Measurements from ENCODE around the gene SERGEF. TPM values are rescaled to one million over a fixed set of nuclear protein-coding genes. Genes with fewer than 3 reads are reported as not detected.
A peak's percentile ranks its signal among the peaks of the same experiment; 100 is the strongest.
"Not testable (repeated sequence)": the region's sequence is repeated elsewhere in the genome, so short reads cannot be mapped to it uniquely, and the experiment has no call there.

Gene SERGEF
- total RNA-seq, 4 donors from 2014 or later, result 42.1 to 61.6 (median 53.9) TPM

- Histone ChIP-seq H3K9me3 (no peaks in the 10 kb centered on the region), H3K36me3 (peaks cover 0 to 87% (median 0%) of the 10 kb centered on the region in 3 donors), H3K4me1 (no peaks in the 10 kb centered on the region), H3K27me3 (no peaks in the 10 kb centered on the region), H3K27ac (no peak overlapping the region), H3K4me3 (no peak overlapping the region)
- TF ChIP-seq POLR2A (IDR thresholded peaks at IDR 0.05), result no peak
- no peak for TF ChIP-seq CTCF (IDR thresholded peaks at IDR 0.05)
- 95 to 100% methylated on average over 1 of the region's 1 CpG for WGBS, 2 donors
- DNase-seq (ENCODE audit: low spot score in 2 of 2), result no peak
These were observed 12.1 kb downstream of the SERGEF start for GRCh38 chr11:18000760-18001159.

- not testable (repeated sequence) for H3K27ac ChIP-seq; H3K4me1 ChIP-seq; H3K27me3 ChIP-seq; H3K9me3 ChIP-seq; DNase-seq (ENCODE audit: low spot score in 2 of 2); H3K4me3 ChIP-seq
- WGBS, 2 donors, result 96 to 99% methylated on average over 4 of the region's 4 CpGs
- H3K36me3 ChIP-seq, result peaks cover 0 to 87% (median 0%) of the 10 kb centered on the region in 3 donors
These were observed 12.7 kb downstream of the SERGEF start for GRCh38 chr11:18000128-18000527.

GRCh38 chr11:17992916-17993315 lies 19.9 kb downstream of the SERGEF start:
- Histone ChIP-seq H3K4me3 (no peak overlapping the region), H3K4me1 (no peaks in the 10 kb centered on the region), H3K9me3 (no peaks in the 10 kb centered on the region), H3K36me3 (peaks cover 0 to 63% (median 0%) of the 10 kb centered on the region in 3 donors), H3K27me3 (no peaks in the 10 kb centered on the region), H3K27ac (no peak overlapping the region)
- DNase-seq (ENCODE audit: low spot score in 2 of 2), result no peak
- WGBS, 2 donors, result 79% methylated on average over 2 of the region's 2 CpGs
- TF ChIP-seq POLR2A (IDR thresholded peaks at IDR 0.05) (no peak), CTCF (IDR thresholded peaks at IDR 0.05) (no peak), EP300 (IDR thresholded peaks at IDR 0.05) (no peak)

- no peak for DNase-seq (ENCODE audit: low spot score in 2 of 2)
- Histone ChIP-seq H3K4me3 (no peak overlapping the region), H3K4me1 (no peaks in the 10 kb centered on the region), H3K27me3 (no peaks in the 10 kb centered on the region), H3K27ac (no peak overlapping the region), H3K36me3 (peaks cover 0 to 70% (median 0%) of the 10 kb centered on the region in 3 donors), H3K9me3 (no peaks in the 10 kb centered on the region)
- TF ChIP-seq EP300 (IDR thresholded peaks at IDR 0.05), result no peak
- TF ChIP-seq CTCF (IDR thresholded peaks at IDR 0.05), result peak; percentile 54 to 68 (median 63)
- WGBS, 2 donors, result 50 to 54% methylated on average over 4 of the region's 4 CpGs
These were observed 20.9 kb downstream of the SERGEF start for GRCh38 chr11:17991783-17992433.

GRCh38 chr11:17989306-17989705 lies 23.5 kb downstream of the SERGEF start:
- no peak for DNase-seq (ENCODE audit: low spot score in 2 of 2)
- Histone ChIP-seq H3K27me3 (no peaks in the 10 kb centered on the region), H3K27ac (no peak overlapping the region), H3K4me3 (no peak overlapping the region), H3K36me3 (peaks cover 0 to 70% (median 0%) of the 10 kb centered on the region in 3 donors), H3K4me1 (peaks cover 0 to 6% (median 0%) of the 10 kb centered on the region in 4 donors), H3K9me3 (no peaks in the 10 kb centered on the region)
- WGBS, 2 donors, result 73 to 88% methylated on average over 1 of the region's 1 CpG
- no peak for TF ChIP-seq POLR2A (IDR thresholded peaks at IDR 0.05)
- no peak for TF ChIP-seq CTCF (IDR thresholded peaks at IDR 0.05)
- TF ChIP-seq EP300 (IDR thresholded peaks at IDR 0.05), result no peak

Data from tibial nerve (tissue), 4 donors.